Neuronal stem cell (in vitro differentiated cells): ENCODE results near the gene DYRK3.

Experiments
- DNase-seq: peaks from one replicate; pipeline ENCODE4 v3.0.0-alpha.2; 2013; ENCODE audit warnings: low spot score
- H2AFZ ChIP-seq: one replicate; pipeline ENCODE4 v1.6.1; 2013; ENCODE audit warnings: mild to moderate bottlenecking, low read length, inconsistent platforms
- H2AK5ac ChIP-seq: 2 replicates; pipeline ENCODE4 v1.6.1; 2013; ENCODE audit warnings: low read depth, mild to moderate bottlenecking, inconsistent platforms, low read length, moderate library complexity, mixed read lengths
- H2BK120ac ChIP-seq: 2 replicates; pipeline ENCODE4 v1.6.1; 2013; ENCODE audit warnings: low read depth, mild to moderate bottlenecking, inconsistent platforms, low read length, moderate library complexity, mixed read lengths
- H2BK12ac ChIP-seq: one replicate; pipeline ENCODE4 v1.6.1; 2013; ENCODE audit warnings: low read length, inconsistent platforms
- H2BK15ac ChIP-seq: 2 replicates; pipeline ENCODE4 v1.6.1; 2013; ENCODE audit warnings: mild to moderate bottlenecking, low read length, inconsistent platforms, mixed read lengths
- H2BK5ac ChIP-seq: one replicate; pipeline ENCODE4 v1.6.1; 2013; ENCODE audit warnings: inconsistent platforms, mild to moderate bottlenecking, low read length, moderate library complexity
- H3K14ac ChIP-seq: one replicate; pipeline ENCODE4 v1.6.1; 2013; ENCODE audit warnings: low read length, inconsistent platforms
- H3K18ac ChIP-seq: 2 replicates; pipeline ENCODE4 v1.6.1; 2013; ENCODE audit warnings: low read length, inconsistent platforms
- H3K23ac ChIP-seq: 2 replicates; pipeline ENCODE4 v1.6.1; 2013; ENCODE audit warnings: low read depth, mild to moderate bottlenecking, mixed read lengths, low read length, inconsistent platforms; ENCODE audit not compliant: poor library complexity
- H3K27ac ChIP-seq: replicated peaks from 3 replicates; pipeline ENCODE4 v1.5.1; 2013; ENCODE audit warnings: low read length, inconsistent platforms
- H3K27me3 ChIP-seq, 3 experiments: 2 replicates each; pipeline ENCODE4 v1.6.1; 2013; ENCODE audit warnings: low read length in 3 of 3, mild to moderate bottlenecking in 2 of 3, inconsistent platforms in 1 of 3, low read depth in 1 of 3, mixed read lengths in 1 of 3, moderate library complexity in 1 of 3; ENCODE audit not compliant: control insufficient read depth in 3 of 3, insufficient read depth in 3 of 3
- H3K36me3 ChIP-seq, 2 donors: replicated peaks in 1 of 2; 2 replicates each; pipeline ENCODE4 v1.6.1; 2013; ENCODE audit warnings: low read length in 2 of 2; ENCODE audit not compliant: control insufficient read depth in 2 of 2, insufficient read depth in 2 of 2
- H3K4ac ChIP-seq: 2 replicates; pipeline ENCODE4 v1.6.1; 2013; ENCODE audit warnings: inconsistent platforms, mild to moderate bottlenecking, low read length, moderate library complexity
- H3K4me1 ChIP-seq, 2 donors: 1 replicate in 1 of 2; 2 replicates in 1 of 2; pipeline ENCODE4 v1.6.1; 2013; ENCODE audit warnings: low read length in 2 of 2, low read depth in 1 of 2; ENCODE audit not compliant: control insufficient read depth in 2 of 2, insufficient read depth in 1 of 2
- H3K4me2 ChIP-seq: one replicate; pipeline ENCODE4 v1.6.1; 2013; ENCODE audit warnings: mild to moderate bottlenecking, low read length, inconsistent platforms; ENCODE audit not compliant: insufficient read depth, poor library complexity, severe bottlenecking
- H3K4me3 ChIP-seq, 2 donors: 2 replicates each; pipeline ENCODE4 v1.5.1; 2013; ENCODE audit warnings: low read length in 2 of 2, mild to moderate bottlenecking in 2 of 2, inconsistent platforms in 1 of 2, moderate library complexity in 1 of 2
- H3K79me1 ChIP-seq: one replicate; pipeline ENCODE4 v1.6.1; 2013; ENCODE audit warnings: low read depth, mild to moderate bottlenecking, inconsistent platforms, low read length, moderate library complexity
- H3K9ac ChIP-seq: one replicate; pipeline ENCODE4 v1.6.1; 2013; ENCODE audit warnings: mild to moderate bottlenecking, low read depth, low read length, inconsistent platforms; ENCODE audit not compliant: poor library complexity
- H3K9me3 ChIP-seq, 2 donors: replicated peaks in 1 of 2; 2 replicates each; pipeline versions ENCODE3 to v1.6.1; 2013; ENCODE audit warnings: low read length in 2 of 2, mild to moderate bottlenecking in 2 of 2, inconsistent platforms in 1 of 2, low read depth in 1 of 2, mixed read lengths in 1 of 2, moderate library complexity in 1 of 2; ENCODE audit not compliant: control insufficient read depth in 2 of 2, insufficient read depth in 1 of 2
- H4K8ac ChIP-seq: one replicate; pipeline ENCODE4 v1.6.1; 2013; ENCODE audit warnings: low read depth, mild to moderate bottlenecking, inconsistent platforms, low read length, moderate library complexity
- H4K91ac ChIP-seq: one replicate; pipeline ENCODE4 v1.6.1; 2013; ENCODE audit warnings: low read length, low read depth, mild to moderate bottlenecking, inconsistent platforms; ENCODE audit not compliant: poor library complexity
- WGBS, 2 donors: extraction: QIAGEN DNeasy Blood & Tissue Kit; methylation state at CpG; one replicate each; pipeline ENCODE4 v1.1.7; 2013; ENCODE audit warnings: missing lambda C conversion rate in 2 of 2, mixed read lengths in 1 of 2; ENCODE audit not compliant: insufficient read length in 2 of 2, insufficient replicate concordance in 1 of 2; ENCODE audit errors: extremely low coverage in 2 of 2; 5-methylcytosine and 5-hydroxymethylcytosine counted together

The DYRK3 gene

DNA sequence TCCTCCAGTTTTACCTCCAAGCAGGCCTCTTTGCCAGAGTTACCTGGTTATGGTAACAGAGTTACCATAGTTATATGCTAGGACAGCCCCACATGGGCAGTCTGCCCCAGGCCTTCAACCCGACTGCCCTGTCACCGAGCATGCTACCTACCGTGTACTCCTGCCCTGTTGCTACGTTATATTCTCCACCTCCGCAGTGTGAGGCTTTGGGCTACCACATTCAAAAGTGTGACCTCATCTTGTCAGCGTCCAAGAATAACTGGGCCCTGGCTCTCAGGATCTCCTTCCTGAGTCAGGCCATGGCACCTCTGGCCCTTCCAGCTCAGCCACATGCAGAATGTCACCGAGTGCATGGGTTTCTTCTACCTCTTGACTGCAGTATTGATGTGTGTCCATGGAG is 58.3 kb downstream of the DYRK3 start:
- no peak overlapping the region for H3K4me3 ChIP-seq
- peaks cover 7% of the 10 kb centered on the region for H3K79me1 ChIP-seq
- H3K36me3 ChIP-seq, result peaks cover 5 to 22% of the 10 kb centered on the region in 2 donors
- no peak overlapping the region for H3K27ac ChIP-seq
- H2BK15ac ChIP-seq, result no peak overlapping the region
- no peak overlapping the region for H2AK5ac ChIP-seq
- H2BK120ac ChIP-seq, result no peak overlapping the region
- H3K18ac ChIP-seq, result no peak overlapping the region
- no peak overlapping the region for H2AFZ ChIP-seq
- H2BK12ac ChIP-seq, result no peak overlapping the region
- H3K9me3 ChIP-seq, result no peaks in the 10 kb centered on the region
- H3K4me1 ChIP-seq, result peaks cover 24 to 37% of the 10 kb centered on the region in 2 donors
- no peak overlapping the region for H4K8ac ChIP-seq
- no peak overlapping the region for H3K14ac ChIP-seq
- DNase-seq, result no peak
- no peak overlapping the region for H3K23ac ChIP-seq
- no CpG with 5 or more reads among the region's 7 CpGs for WGBS, 2 donors
- no peak overlapping the region for H2BK5ac ChIP-seq
- H3K9ac ChIP-seq, result no peak overlapping the region
- no peak overlapping the region for H3K4ac ChIP-seq
- no peak overlapping the region for H4K91ac ChIP-seq
- H3K27me3 ChIP-seq, result no peaks in the 10 kb centered on the region
- H3K4me2 ChIP-seq, result no peak overlapping the region

- no peak overlapping the region for H2BK5ac ChIP-seq
- peak overlapping the region; percentile 36 for H3K18ac ChIP-seq
- H3K27ac ChIP-seq, result peak overlapping the region; percentile 12
- H3K36me3 ChIP-seq, result peaks cover 5 to 20% of the 10 kb centered on the region in 2 donors
- no peak overlapping the region for H4K8ac ChIP-seq
- H3K4me1 ChIP-seq, result peaks cover 20 to 32% of the 10 kb centered on the region in 2 donors
- H3K4me2 ChIP-seq, result peak overlapping the region; percentile 27
- H3K23ac ChIP-seq, result no peak overlapping the region
- no peaks in the 10 kb centered on the region for H3K27me3 ChIP-seq
- H2AK5ac ChIP-seq, result no peak overlapping the region
- no peak overlapping the region for H2BK120ac ChIP-seq
- H3K14ac ChIP-seq, result no peak overlapping the region
- H3K79me1 ChIP-seq, result peaks cover 5% of the 10 kb centered on the region
- no peak overlapping the region for H2BK15ac ChIP-seq
- no peak overlapping the region for H3K4ac ChIP-seq
- H3K9ac ChIP-seq, result no peak overlapping the region
- no CpG with 5 or more reads among the region's 11 CpGs for WGBS, 2 donors
- DNase-seq, result peak; percentile 32
- no peak overlapping the region for H4K91ac ChIP-seq
- no peak overlapping the region for H2AFZ ChIP-seq
- no peak overlapping the region for H2BK12ac ChIP-seq
- no peak overlapping the region for H3K4me3 ChIP-seq
- H3K9me3 ChIP-seq, result no peaks in the 10 kb centered on the region
Observed at GRCh38 chr1:206694171-206695124, 59.1 kb downstream of the DYRK3 start.

GRCh38 chr1:206695733-206696132 is 60.4 kb downstream of the DYRK3 start:
- no CpG with 5 or more reads among the region's 9 CpGs for WGBS, 2 donors
- peaks cover 5 to 20% of the 10 kb centered on the region in 2 donors for H3K36me3 ChIP-seq
- DNase-seq, result no peak

GRCh38 chr1:206696812-206697585 is 61.7 kb downstream of the DYRK3 start:
- H4K8ac ChIP-seq, result peak overlapping the region; percentile 52
- H3K9me3 ChIP-seq, result no peaks in the 10 kb centered on the region

More at GRCh38 chr1:206695733-206696132, 60.4 kb downstream of the DYRK3 start:
- Histone ChIP-seq H3K9me3 (no peaks in the 10 kb centered on the region), H2BK120ac (no peak overlapping the region), H3K9ac (no peak overlapping the region), H3K79me1 (peaks cover 2% of the 10 kb centered on the region), H2BK5ac (no peak overlapping the region), H2AFZ (no peak overlapping the region), H4K91ac (no peak overlapping the region), H3K4me2 (no peak overlapping the region), H3K27ac (no peak overlapping the region), H3K27me3 (no peaks in the 10 kb centered on the region), H3K4ac (no peak overlapping the region), H3K14ac (no peak overlapping the region), H3K18ac (no peak overlapping the region), H4K8ac (no peak overlapping the region), H2BK15ac (no peak overlapping the region), H2AK5ac (no peak overlapping the region), H3K23ac (no peak overlapping the region), H2BK12ac (no peak overlapping the region), H3K4me1 (peaks cover 15 to 27% of the 10 kb centered on the region in 2 donors), H3K4me3 (no peak overlapping the region)

More at GRCh38 chr1:206696812-206697585, 61.7 kb downstream of the DYRK3 start:
- H3K4me1 ChIP-seq, result peaks cover 9 to 21% of the 10 kb centered on the region in 2 donors
- H3K79me1 ChIP-seq, result peaks cover 4% of the 10 kb centered on the region
- H3K18ac ChIP-seq, result no peak overlapping the region
- H3K4ac ChIP-seq, result no peak overlapping the region
- no CpG with 5 or more reads among the region's 4 CpGs for WGBS, 2 donors
- DNase-seq, result no peak
- H3K4me2 ChIP-seq, result no peak overlapping the region
- no peak overlapping the region for H2BK120ac ChIP-seq
- H2AFZ ChIP-seq, result no peak overlapping the region
- H2BK12ac ChIP-seq, result no peak overlapping the region
- no peak overlapping the region for H3K4me3 ChIP-seq
- no peak overlapping the region for H3K27ac ChIP-seq
- H3K27me3 ChIP-seq, result no peaks in the 10 kb centered on the region
- H3K36me3 ChIP-seq, result peaks cover 5 to 20% of the 10 kb centered on the region in 2 donors
- no peak overlapping the region for H4K91ac ChIP-seq
- H2BK5ac ChIP-seq, result no peak overlapping the region
- H3K14ac ChIP-seq, result no peak overlapping the region
- no peak overlapping the region for H2AK5ac ChIP-seq
- H3K9ac ChIP-seq, result no peak overlapping the region
- H3K23ac ChIP-seq, result no peak overlapping the region
- H2BK15ac ChIP-seq, result no peak overlapping the region
